ENCODE data around the gene CGB1.
"Not testable (repeated sequence)": the region's sequence is repeated elsewhere in the genome, so short reads cannot be mapped to it uniquely, and the experiment has no call there.

GRCh38 chr19:49049011-49049410 is 12.3 kb upstream of the CGB1 start, which contains the start of gene CGB8:
- TF ChIP-seq CTCF (optimal IDR thresholded peaks at IDR 0.05 in 1 of 3, IDR thresholded peaks at IDR 0.05 in 1 of 3, conservative IDR thresholded peaks at IDR 0.05 in 1 of 3; ENCODE audit: extremely low read depth in 1 of 3, insufficient read depth in 2 of 3, low read length in 3 of 3); EZH2 (IDR thresholded peaks at IDR 0.05; ENCODE audit: low read length): not testable (repeated sequence)
